Measurements from ENCODE around the gene ZNF70. TPM values are rescaled to one million over a fixed set of nuclear protein-coding genes. Genes with fewer than 3 reads are reported as not detected.
"Not testable (repeated sequence)": the region's sequence is repeated elsewhere in the genome, so short reads cannot be mapped to it uniquely, and the experiment has no call there.

Gene ZNF70
- total and polyA plus RNA-seq, 4 donors: 4.3 to 11.2 (median 7.7) TPM

- no peak for DNase-seq (ENCODE audit: low read depth in 4 of 6, low spot score in 6 of 6)
- Histone ChIP-seq H3K27me3 (ENCODE audit: control insufficient read depth, insufficient read depth, low read length) (no peaks in the 10 kb centered on the region), H3K36me3 (ENCODE audit: control insufficient read depth, insufficient read depth, low read length) (peaks cover 18% of the 10 kb centered on the region), H3K4me1 (ENCODE audit: control insufficient read depth, insufficient read depth, low read length) (peaks cover 5% of the 10 kb centered on the region), H3K27ac (ENCODE audit: low read depth, low read length) (no peak overlapping the region), H3K9me3 (ENCODE audit: control insufficient read depth, insufficient read depth, low read length) (no peaks in the 10 kb centered on the region), H3K4me3 (ENCODE audit: low read depth, low read length) (no peak overlapping the region)
These were observed 13.2 kb downstream of the ZNF70 start for GRCh38 chr22:23737696-23738095.

GRCh38 chr22:23728108-23728507 lies 22.8 kb downstream of the ZNF70 start:
- DNase-seq (ENCODE audit: low read depth in 4 of 6, low spot score in 6 of 6); H3K27me3 ChIP-seq (ENCODE audit: control insufficient read depth, insufficient read depth, low read length); H3K4me3 ChIP-seq (ENCODE audit: low read depth, low read length); H3K9me3 ChIP-seq (ENCODE audit: control insufficient read depth, insufficient read depth, low read length); H3K27ac ChIP-seq (ENCODE audit: low read depth, low read length); H3K36me3 ChIP-seq (ENCODE audit: control insufficient read depth, insufficient read depth, low read length); H3K4me1 ChIP-seq (ENCODE audit: control insufficient read depth, insufficient read depth, low read length): not testable (repeated sequence)
- 100% methylated on average over 1 of the region's 4 CpGs for WGBS (ENCODE audit: insufficient coverage)

- no peak for DNase-seq (ENCODE audit: low read depth in 4 of 6, low spot score in 6 of 6)
- Histone ChIP-seq H3K27ac (ENCODE audit: low read depth, low read length) (no peak overlapping the region), H3K4me3 (ENCODE audit: low read depth, low read length) (no peak overlapping the region), H3K9me3 (ENCODE audit: control insufficient read depth, insufficient read depth, low read length) (no peaks in the 10 kb centered on the region), H3K27me3 (ENCODE audit: control insufficient read depth, insufficient read depth, low read length) (no peaks in the 10 kb centered on the region), H3K4me1 (ENCODE audit: control insufficient read depth, insufficient read depth, low read length) (peaks cover under 1% of the 10 kb centered on the region), H3K36me3 (ENCODE audit: control insufficient read depth, insufficient read depth, low read length) (no peaks in the 10 kb centered on the region)
- 95% methylated on average over 1 of the region's 2 CpGs for WGBS (ENCODE audit: insufficient coverage)
These were observed 28.2 kb downstream of the ZNF70 start for GRCh38 chr22:23722724-23723123.

- Histone ChIP-seq H3K36me3 (ENCODE audit: control insufficient read depth, insufficient read depth, low read length) (no peaks in the 10 kb centered on the region), H3K27me3 (ENCODE audit: control insufficient read depth, insufficient read depth, low read length) (no peaks in the 10 kb centered on the region), H3K4me3 (ENCODE audit: low read depth, low read length) (no peak overlapping the region), H3K9me3 (ENCODE audit: control insufficient read depth, insufficient read depth, low read length) (no peaks in the 10 kb centered on the region), H3K4me1 (ENCODE audit: control insufficient read depth, insufficient read depth, low read length) (peaks cover 6% of the 10 kb centered on the region), H3K27ac (ENCODE audit: low read depth, low read length) (no peak overlapping the region)
- WGBS (ENCODE audit: insufficient coverage): no CpG with 5 or more reads among the region's 4 CpGs
- DNase-seq (ENCODE audit: low read depth in 4 of 6, low spot score in 6 of 6): no peak
These were observed 28.8 kb downstream of the ZNF70 start for GRCh38 chr22:23722160-23722559.

GRCh38 chr22:23720855-23721254 lies 30.1 kb downstream of the ZNF70 start:
- Histone ChIP-seq H3K27ac (ENCODE audit: low read depth, low read length) (no peak overlapping the region), H3K4me1 (ENCODE audit: control insufficient read depth, insufficient read depth, low read length) (peaks cover 16% of the 10 kb centered on the region), H3K4me3 (ENCODE audit: low read depth, low read length) (no peak overlapping the region), H3K9me3 (ENCODE audit: control insufficient read depth, insufficient read depth, low read length) (no peaks in the 10 kb centered on the region), H3K27me3 (ENCODE audit: control insufficient read depth, insufficient read depth, low read length) (no peaks in the 10 kb centered on the region), H3K36me3 (ENCODE audit: control insufficient read depth, insufficient read depth, low read length) (no peaks in the 10 kb centered on the region)
- DNase-seq (ENCODE audit: low read depth in 4 of 6, low spot score in 6 of 6): no peak
- WGBS (ENCODE audit: insufficient coverage): 93% methylated on average over 3 of the region's 6 CpGs

- no peak overlapping the region for H3K4me3 ChIP-seq (ENCODE audit: low read depth, low read length)
- H3K4me1 ChIP-seq (ENCODE audit: control insufficient read depth, insufficient read depth, low read length): peaks cover 22% of the 10 kb centered on the region
- H3K27me3 ChIP-seq (ENCODE audit: control insufficient read depth, insufficient read depth, low read length): no peaks in the 10 kb centered on the region
- no peak overlapping the region for H3K27ac ChIP-seq (ENCODE audit: low read depth, low read length)
- whole genome bisulfite sequencing (ENCODE audit: insufficient coverage): 87% methylated on average over 5 of the region's 17 CpGs
- no peak for DNase-seq (ENCODE audit: low read depth in 4 of 6, low spot score in 6 of 6)
- H3K9me3 ChIP-seq (ENCODE audit: control insufficient read depth, insufficient read depth, low read length): no peaks in the 10 kb centered on the region
- H3K36me3 ChIP-seq (ENCODE audit: control insufficient read depth, insufficient read depth, low read length): peaks cover 18% of the 10 kb centered on the region
These were observed 32.3 kb downstream of the ZNF70 start for GRCh38 chr22:23718371-23719165.

GRCh38 chr22:23716811-23717801 lies 33.8 kb downstream of the ZNF70 start:
- Histone ChIP-seq H3K9me3 (ENCODE audit: control insufficient read depth, insufficient read depth, low read length) (no peaks in the 10 kb centered on the region), H3K4me1 (ENCODE audit: control insufficient read depth, insufficient read depth, low read length) (peaks cover 22% of the 10 kb centered on the region), H3K36me3 (ENCODE audit: control insufficient read depth, insufficient read depth, low read length) (peaks cover 32% of the 10 kb centered on the region), H3K27me3 (ENCODE audit: control insufficient read depth, insufficient read depth, low read length) (no peaks in the 10 kb centered on the region), H3K27ac (ENCODE audit: low read depth, low read length) (peak overlapping the region; percentile 33), H3K4me3 (ENCODE audit: low read depth, low read length) (peak overlapping the region; percentile 78)
- 3% methylated on average over 83 of the region's 84 CpGs for WGBS (ENCODE audit: insufficient coverage)
- DNase-seq (ENCODE audit: low read depth in 4 of 6, low spot score in 6 of 6): peak; percentile 78 to 97 (median 81)

- Histone ChIP-seq H3K4me1 (ENCODE audit: control insufficient read depth, insufficient read depth, low read length) (peaks cover 22% of the 10 kb centered on the region), H3K36me3 (ENCODE audit: control insufficient read depth, insufficient read depth, low read length) (peaks cover 40% of the 10 kb centered on the region), H3K4me3 (ENCODE audit: low read depth, low read length) (peak overlapping the region; percentile 78), H3K9me3 (ENCODE audit: control insufficient read depth, insufficient read depth, low read length) (no peaks in the 10 kb centered on the region), H3K27ac (ENCODE audit: low read depth, low read length) (no peak overlapping the region), H3K27me3 (ENCODE audit: control insufficient read depth, insufficient read depth, low read length) (no peaks in the 10 kb centered on the region)
- 84% methylated on average over 2 of the region's 18 CpGs for WGBS (ENCODE audit: insufficient coverage)
- DNase-seq (ENCODE audit: low read depth in 4 of 6, low spot score in 6 of 6): no peak
These were observed 35.0 kb downstream of the ZNF70 start for GRCh38 chr22:23715806-23716375.

All from spinal cord (tissue), 10 donors.